NCI-H146 treated with DMSO at 0.1 percent for 48 hours (cell line): Measurements from ENCODE around the gene CCR1.

Source experiments
- DNase-seq: peaks from one replicate; lab custom pipeline; 2025; ENCODE audit not compliant: unreplicated experiment; lab: John Stamatoyannopoulos, UW

The CCR1 gene

GRCh38 chr3:46208167-46208704 is at the start of gene CCR1:
TSS of gene CCR1 (minus strand) at chr3:46208313. CDS start at chr3:46204313, 4,000 bp downstream.
- no peak for DNase-seq

DNA sequence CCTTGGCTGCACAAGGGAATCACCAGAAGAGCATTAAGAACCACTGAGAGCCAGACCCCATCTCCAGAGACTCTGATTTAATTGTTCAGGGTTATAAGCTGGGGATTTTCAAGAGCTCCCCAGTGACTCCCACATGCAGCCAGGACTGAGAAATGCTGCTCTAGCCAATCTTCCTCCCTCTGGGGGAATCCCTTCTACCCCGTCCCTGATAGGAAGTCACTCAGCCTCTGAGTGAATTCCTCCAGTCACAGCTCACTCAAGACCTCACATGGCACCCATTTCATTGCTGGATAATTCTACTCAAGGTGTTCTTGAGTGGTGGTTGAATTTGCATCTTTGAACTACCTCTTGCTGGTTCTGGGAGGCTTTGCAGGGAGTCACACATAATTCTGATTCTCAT is 44.9 kb upstream of the CCR1 start:
- DNase-seq = no peak

DNA sequence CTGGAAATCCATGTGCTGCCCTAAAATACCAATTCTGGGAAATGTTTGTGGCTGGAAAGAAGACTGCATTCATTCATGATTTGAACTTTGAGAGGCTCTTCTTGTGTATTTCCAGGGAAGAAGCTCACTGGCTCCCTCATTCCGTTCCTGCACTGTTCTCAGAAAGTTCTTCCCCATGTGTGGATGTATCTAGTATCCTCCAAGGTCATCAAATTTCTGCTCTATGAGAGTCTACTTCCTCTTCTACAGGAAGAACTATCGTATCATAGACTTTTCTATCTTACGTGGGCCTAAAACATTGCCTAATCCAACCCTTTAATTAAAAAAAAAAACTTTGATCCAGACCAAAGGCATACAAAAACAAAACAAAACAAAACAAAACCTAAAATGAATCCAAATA is 37.0 kb upstream of the CCR1 start:
- DNase-seq = no peak

GRCh38 chr3:46243560-46243959 is 35.4 kb upstream of the CCR1 start:
- DNase-seq = no peak

DNA sequence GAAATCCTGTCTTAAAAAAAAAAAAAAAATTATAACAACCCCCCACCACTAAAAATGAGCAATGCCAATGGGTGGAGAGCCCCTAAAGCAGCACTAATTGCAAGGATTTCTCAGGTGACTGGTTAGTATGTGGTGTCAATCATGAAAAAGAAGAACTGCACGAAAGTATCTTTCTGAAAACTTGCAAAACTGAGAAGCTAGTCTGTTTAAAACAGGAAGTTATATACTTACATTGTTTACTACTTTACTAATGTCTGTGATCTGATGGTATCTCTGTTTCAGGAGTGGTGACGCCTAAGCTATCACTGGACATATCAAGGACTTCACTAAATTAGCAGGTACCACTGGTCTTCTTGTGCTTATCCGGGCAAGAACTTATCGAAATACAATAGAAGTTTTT is 34.0 kb upstream of the CCR1 start, which contains the start of gene CCR3:
Gene CCR3, plus strand, starts transcription at position 341 of the 400 bp plus-strand sequence. CDS start 22,699 bp downstream, outside the sequence.
- DNase-seq = no peak

DNA sequence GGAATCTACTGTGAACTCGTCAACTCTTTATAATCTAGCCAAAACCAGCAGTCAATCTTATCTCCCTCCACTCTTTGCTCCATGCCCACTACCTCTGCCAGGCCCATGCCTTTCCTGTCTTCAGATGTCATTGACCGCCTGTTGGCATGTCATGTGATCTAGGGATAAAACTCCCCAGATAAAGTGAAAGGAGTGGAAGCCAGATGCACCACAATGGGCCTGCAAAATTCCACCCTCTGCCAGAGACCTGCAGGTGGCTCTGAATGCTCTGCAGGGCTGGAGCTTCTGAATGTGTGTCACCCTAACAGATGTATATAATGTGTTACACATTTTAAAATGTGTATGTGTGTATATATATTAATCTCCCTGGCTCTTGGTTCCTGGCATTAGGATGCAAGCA is 31.8 kb upstream of the CCR1 start:
- DNase-seq = no peak

GRCh38 chr3:46239301-46239938 is 31.3 kb upstream of the CCR1 start:
- DNase-seq = no peak

DNA sequence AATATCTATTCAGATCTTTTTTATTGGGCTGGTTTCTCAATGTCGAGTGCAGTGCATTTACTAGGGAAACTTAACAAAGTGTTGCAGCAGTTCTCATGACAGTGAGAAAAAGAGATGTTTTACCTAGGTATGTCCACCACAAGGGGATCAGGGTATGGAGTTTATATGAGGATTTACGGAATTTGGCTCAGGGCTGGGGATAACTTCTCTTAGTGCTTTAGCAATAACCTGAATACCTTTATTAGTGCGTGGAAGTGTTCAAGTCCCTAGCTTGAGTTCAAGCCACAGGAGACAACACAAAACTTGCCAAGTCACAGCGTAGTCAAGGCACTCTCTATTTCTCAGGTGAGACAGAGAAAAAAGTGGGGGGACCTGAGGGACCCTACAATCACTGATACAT is 30.3 kb upstream of the CCR1 start:
- no peak for DNase-seq

GRCh38 chr3:46236294-46237054 is 28.4 kb upstream of the CCR1 start:
- DNase-seq = no peak

DNA sequence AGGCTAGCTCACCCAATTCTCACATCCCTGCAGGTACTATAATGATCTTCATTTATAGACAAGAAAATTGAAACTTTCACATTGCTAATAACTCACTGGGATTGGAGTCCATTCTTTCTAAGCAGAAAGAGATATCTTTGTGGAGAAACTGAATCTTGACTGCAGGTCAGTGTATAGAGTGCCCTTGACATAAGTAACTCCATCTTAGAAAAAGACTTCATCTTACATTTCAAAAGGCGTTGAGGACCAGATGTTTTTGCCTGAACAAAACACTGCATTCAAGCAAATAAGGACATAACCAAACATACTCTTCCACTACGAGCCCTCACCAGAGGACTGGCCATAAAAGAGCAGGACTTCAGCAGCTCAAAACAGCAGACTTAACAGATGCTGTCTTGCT is 27.3 kb upstream of the CCR1 start:
- no peak for DNase-seq

GRCh38 chr3:46233194-46233593 is 25.1 kb upstream of the CCR1 start:
- no peak for DNase-seq

- DNase-seq = no peak
These were observed 23.2 kb upstream of the CCR1 start for GRCh38 chr3:46231323-46231722.

DNA sequence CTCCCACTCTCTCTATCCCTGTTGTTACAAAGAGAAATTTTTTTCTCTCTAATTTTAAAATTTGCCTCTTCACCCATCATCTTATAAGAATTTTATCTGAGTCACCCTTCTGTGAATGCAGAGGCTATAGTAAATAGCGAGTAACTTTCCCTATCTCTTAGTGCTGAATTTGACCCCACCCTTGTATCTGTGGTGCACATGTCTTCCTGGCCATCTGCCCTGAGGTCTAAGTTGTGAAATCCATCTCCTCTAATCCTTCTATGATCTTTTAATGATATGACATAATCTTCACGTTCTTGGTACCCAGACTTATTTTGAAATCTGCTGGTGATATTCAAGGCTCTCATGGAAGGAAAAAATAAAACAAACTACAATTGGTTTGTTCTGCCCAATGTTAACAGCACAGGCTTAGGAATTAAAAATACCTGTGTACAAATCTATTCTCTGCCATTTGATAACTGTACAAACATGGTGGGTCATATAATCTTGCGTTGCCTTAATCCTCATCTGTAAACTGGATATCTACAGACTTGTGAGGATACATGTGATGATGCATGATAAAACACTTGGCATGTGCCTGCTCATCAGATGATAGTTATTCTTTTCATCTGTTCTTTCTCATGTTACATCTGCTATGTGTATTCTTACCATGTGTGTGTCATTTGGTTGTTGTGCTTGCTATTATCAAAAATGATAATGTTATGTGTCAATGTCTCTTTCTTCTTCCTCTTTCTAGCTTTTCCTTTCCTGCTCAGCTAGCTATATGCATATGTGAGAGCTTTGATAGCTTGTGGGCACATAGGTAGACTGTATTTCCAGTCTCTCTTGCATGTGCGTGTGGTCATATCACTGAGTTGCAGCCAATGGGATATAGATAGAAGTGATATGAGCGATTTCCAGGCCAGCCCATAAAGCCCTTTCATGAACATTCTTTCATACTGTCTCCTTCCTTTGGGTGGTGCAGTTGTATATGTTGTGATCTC is 20.4 kb upstream of the CCR1 start:
- no peak for DNase-seq

- no peak for DNase-seq
These were observed 14.5 kb upstream of the CCR1 start for GRCh38 chr3:46222435-46223161.

GRCh38 chr3:46221938-46222337 is 13.8 kb upstream of the CCR1 start:
- no peak for DNase-seq

- no peak for DNase-seq
These were observed 13.3 kb upstream of the CCR1 start for GRCh38 chr3:46221391-46221790.

- DNase-seq = no peak
These were observed 10.1 kb upstream of the CCR1 start for GRCh38 chr3:46218196-46218709.

GRCh38 chr3:46215810-46216414 is 7.8 kb upstream of the CCR1 start:
- DNase-seq = no peak

- no peak for DNase-seq
These were observed 6.7 kb upstream of the CCR1 start for GRCh38 chr3:46214751-46215352.
